NCI-H446 (cell line): Measurements from ENCODE around the gene GPC6.

Experiments
- DNase-seq, 2 experiments: peaks; one replicate each; lab custom pipeline; 2025; lab: John Stamatoyannopoulos, UW

The GPC6 gene

GRCh38 chr13:93847162-93847561, 620.6 kb downstream of the GPC6 start:
- no peak for DNase-seq

- no peak for DNase-seq
Measured at GRCh38 chr13:93848247-93848646, 621.6 kb downstream of the GPC6 start.

- peak in 1 of 2 experiments; percentile 53 for DNase-seq
Measured at GRCh38 chr13:93851236-93851635, 624.6 kb downstream of the GPC6 start.

- no peak for DNase-seq
Measured at GRCh38 chr13:93853912-93854311, 627.3 kb downstream of the GPC6 start.

- no peak for DNase-seq
Measured at GRCh38 chr13:93857126-93857525, 630.5 kb downstream of the GPC6 start.

- DNase-seq = no peak
Measured at GRCh38 chr13:93859716-93860115, 633.1 kb downstream of the GPC6 start.

GRCh38 chr13:93861818-93862217, 635.2 kb downstream of the GPC6 start:
- no peak for DNase-seq

- no peak for DNase-seq
Measured at GRCh38 chr13:93862259-93862658, 635.7 kb downstream of the GPC6 start.

- no peak for DNase-seq
Measured at GRCh38 chr13:93865235-93865634, 638.6 kb downstream of the GPC6 start.

GRCh38 chr13:93867481-93867880, 640.9 kb downstream of the GPC6 start:
- DNase-seq = no peak

- DNase-seq = no peak
Measured at GRCh38 chr13:93872376-93872775, 645.8 kb downstream of the GPC6 start.

GRCh38 chr13:93872786-93873347, 646.3 kb downstream of the GPC6 start:
- DNase-seq = no peak

GRCh38 chr13:93875547-93875946, 648.9 kb downstream of the GPC6 start:
- DNase-seq = peak in 1 of 2 experiments; percentile 1

- no peak for DNase-seq
Measured at GRCh38 chr13:93876236-93876635, 649.6 kb downstream of the GPC6 start.

GRCh38 chr13:93878675-93879074, 652.1 kb downstream of the GPC6 start:
- DNase-seq = no peak

GRCh38 chr13:93881411-93881810, 654.8 kb downstream of the GPC6 start:
- no peak for DNase-seq

GRCh38 chr13:93882086-93882651, 655.6 kb downstream of the GPC6 start:
- no peak for DNase-seq

GRCh38 chr13:93889430-93889951, 662.9 kb downstream of the GPC6 start:
- DNase-seq = no peak

- DNase-seq = no peak
Measured at GRCh38 chr13:93899981-93900380, 673.4 kb downstream of the GPC6 start.

GRCh38 chr13:93900731-93901130, 674.1 kb downstream of the GPC6 start:
- no peak for DNase-seq

GRCh38 chr13:93903909-93904308, 677.3 kb downstream of the GPC6 start:
- peak in 1 of 2 experiments; percentile 0 for DNase-seq

- DNase-seq = no peak
Measured at GRCh38 chr13:93915269-93915809, 688.7 kb downstream of the GPC6 start.

GRCh38 chr13:93922063-93922855, 695.7 kb downstream of the GPC6 start:
- no peak for DNase-seq
